ENCODE results near the gene FAR2.

GRCh38 chr12:29301114-29301513 is 152.0 kb downstream of the FAR2 start:
- TF ChIP-seq POLR2AphosphoS5 (IDR thresholded peaks at IDR 0.05; ENCODE audit: low read depth, low read length): no peak
- no peak for TF ChIP-seq TAF1 (IDR thresholded peaks at IDR 0.05; ENCODE audit: low read depth, low read length)
- TF ChIP-seq POLR2A (IDR thresholded peaks at IDR 0.05; ENCODE audit: low read depth, low read length): no peak
- TF ChIP-seq PAX5 (IDR thresholded peaks at IDR 0.05; ENCODE audit: insufficient read depth, low read length, severe bottlenecking): no peak
- no peak for TF ChIP-seq POU2F2 (IDR thresholded peaks at IDR 0.05; ENCODE audit: low read depth, low read length)

Measured in GM12891 (cell line).